Heart right ventricle (tissue), 16 donors: ENCODE data around the gene IMPA2. TPM values are rescaled to one million over a fixed set of nuclear protein-coding genes. Genes with fewer than 3 reads are reported as not detected.

Experiments
- ATAC-seq, 8 donors: fragments of 200-7000 bp; cut with Tn5 transposase; one replicate each; pipeline ENCODE4 v1.9.1; 2020; ENCODE audit warnings: mild to moderate bottlenecking in 8 of 8, moderate library complexity in 8 of 8, moderate number of reproducible peaks in 1 of 8
- DNase-seq, 2 donors: peaks; one replicate each; pipeline ENCODE4 v3.0.0-alpha.2; 2020
- H3K27ac ChIP-seq, 10 donors: fragments of 200-600 bp; sonication (generic) in 2 of 10; one replicate each; pipeline versions ENCODE4 v1.5.0 to v1.8.0; 2020 to 2022; ENCODE audit warnings: mild to moderate bottlenecking in 3 of 10
- H3K27me3 ChIP-seq, 7 donors: fragments of 200-600 bp; one replicate each; pipeline ENCODE4 v1.8.0; 2021 to 2022; ENCODE audit warnings: mild to moderate bottlenecking in 2 of 7
- H3K36me3 ChIP-seq, 9 donors: fragments of 200-600 bp; sonication (generic) in 1 of 9; one replicate each; pipeline versions ENCODE4 v1.5.0 to v1.8.0; 2020 to 2022; ENCODE audit warnings: mild to moderate bottlenecking in 2 of 9
- H3K4me1 ChIP-seq, 9 donors: fragments of 200-600 bp; sonication (generic) in 1 of 9; one replicate each; pipeline versions ENCODE4 v1.5.0 to v1.8.0; 2020 to 2022; ENCODE audit warnings: mild to moderate bottlenecking in 4 of 9
- H3K4me3 ChIP-seq, 10 donors: fragments of 200-600 bp; sonication (generic) in 2 of 10; one replicate each; pipeline versions ENCODE4 v1.5.0 to v1.8.0; 2020 to 2022; ENCODE audit warnings: mild to moderate bottlenecking in 7 of 10, moderate library complexity in 2 of 10
- H3K9me3 ChIP-seq, 11 donors: fragments of 200-600 bp in 10 of 11; sonication (generic) in 2 of 11; one replicate each; pipeline versions ENCODE4 v1.5.0 to v1.8.0; 2013 to 2022; ENCODE audit warnings: mild to moderate bottlenecking in 2 of 11, control low read depth in 1 of 11, moderate library complexity in 1 of 11
- CTCF ChIP-seq, 9 donors: fragments of 200-600 bp; sonication (generic) in 2 of 9; IDR thresholded peaks; one replicate each; pipeline versions ENCODE4 v1.5.0 to v1.8.0; 2021 to 2022; ENCODE audit warnings: antibody characterized with exemption in 9 of 9, mild to moderate bottlenecking in 5 of 9, moderate library complexity in 1 of 9
- WGBS, 2 donors: extraction: QIAGEN DNeasy Blood & Tissue Kit; methylation state at CpG; one replicate each; pipeline ENCODE4 v1.1.7; 2013; ENCODE audit warnings: inconsistent platforms in 1 of 2; 5-methylcytosine and 5-hydroxymethylcytosine counted together
- intact Hi-C, 10 donors: fragments of 100-400 bp; cut with DNase I; formaldehyde crosslinking; loops; one replicate each; pipeline versions ENCODE4 v1.11.1 to v1.14.2; 2022
- polyA plus RNA-seq, 2 donors: library from polyadenylated mRNA; stranded (reverse); fragments of 200-250 nt; gene quantifications; one replicate each; pipeline ENCODE4 v1.2.3, GENCODE V29; 2013
- total RNA-seq, 10 donors: library from RNA; stranded (reverse); fragmentation: NEBNext Ultra II Directional in 3 of 10; extraction: Animal tissue kit (Norgen Biotek cat#: 25700) in 3 of 10; gene quantifications; one replicate each; pipeline versions ENCODE4 v1.2.1 to v1.2.4, GENCODE V29; 2021 to 2023
- donor health status: Arrhythmogenic right ventricular cardiomyopathy.
- donor health status: ischemic (EF 13 %, LVEDD 7.1; RV severe dilation, severe dysfunction).
- donor health status: healthy with polysubstance abuse.
- donor health status: DM: no; HTN: yes; CAD: no.
- donor health status: DM: no; HTN: no; CAD: no.
- donor health status: ischemic (EF 25% LVEDD 6.9; RV normal size, moderate dysfunction).
- donor health status: ischemic (EF 25% LVEDD 5.7; RV mildly dilated, moderate dysfunction).
- donor health status: healthy.
- donor health status: DM: yes; HTN: yes; CAD: no.
- donor health status: Ischemic cardiomyopathy.
- donor health status: ischemic (EF 35%, LVEDD 5.7; RV mildly dilated, moderate dysfunction).
- donor health status: nonischemic (EF 11% LVEDD 7.7; RV severe dilation, severe dysfunction).
- donor health status: DM: yes; HTN: yes; CAD: no.
- donor health status: PGD.
- donor health status: ischemic (EF 29% LVEDD 5.4; RV normal size, mild dysfunction).
- donor health status: nonischemic (EF 23%, LVEDD 6.1; RV moderate dilation, normal function).

IMPA2 gene
- total and polyA plus RNA-seq, 12 donors, result 17.6 to 79.6 (median 32.2) TPM

- TF ChIP-seq CTCF (IDR thresholded peaks at IDR 0.05), result no peak
- no peaks in the 10 kb centered on the region for H3K9me3 ChIP-seq
- intact Hi-C loops, result no loop called here
- H3K4me3 ChIP-seq, result no peak overlapping the region
- ATAC-seq (peak in 1 of 8 donors; percentile 17), DNase-seq (no peak)
- H3K36me3 ChIP-seq, result no peaks in the 10 kb centered on the region
- H3K27ac ChIP-seq, result no peak overlapping the region
- H3K4me1 ChIP-seq, result peaks cover 0 to 30% (median 0%) of the 10 kb centered on the region in 9 donors
- peaks cover 0 to 7% (median 0%) of the 10 kb centered on the region in 7 donors for H3K27me3 ChIP-seq
- WGBS, 2 donors, result 88 to 91% methylated on average over 20 of the region's 20 CpGs
Measured at GRCh38 chr18:12048010-12048826, 66.9 kb downstream of the IMPA2 start.

GRCh38 chr18:12048827-12049175 is 67.5 kb downstream of the IMPA2 start:
- ATAC-seq, result no peak
- H3K36me3 ChIP-seq, result no peaks in the 10 kb centered on the region
- no peak for DNase-seq
- TF ChIP-seq CTCF (IDR thresholded peaks at IDR 0.05), result no peak
- H3K27me3 ChIP-seq, result peaks cover 0 to 7% (median 0%) of the 10 kb centered on the region in 7 donors
- peaks cover 0 to 33% (median 0%) of the 10 kb centered on the region in 9 donors for H3K4me1 ChIP-seq
- no peaks in the 10 kb centered on the region for H3K9me3 ChIP-seq
- H3K27ac ChIP-seq, result no peak overlapping the region
- WGBS, 2 donors, result 64 to 67% methylated on average over 2 of the region's 2 CpGs
- no peak overlapping the region for H3K4me3 ChIP-seq
- intact Hi-C loops, result no loop called here

- peaks cover 0 to 4% (median 0%) of the 10 kb centered on the region in 7 donors for H3K27me3 ChIP-seq
- no peaks in the 10 kb centered on the region for H3K9me3 ChIP-seq
- TF ChIP-seq CTCF (IDR thresholded peaks at IDR 0.05), result no peak
- H3K36me3 ChIP-seq, result no peaks in the 10 kb centered on the region
- 73 to 80% methylated on average over 9 of the region's 9 CpGs for WGBS, 2 donors
- intact Hi-C loops, result no loop called here
- H3K4me3 ChIP-seq, result no peak overlapping the region
- no peak for DNase-seq
- H3K27ac ChIP-seq, result no peak overlapping the region
- peaks cover 0 to 33% (median 0%) of the 10 kb centered on the region in 9 donors for H3K4me1 ChIP-seq
- ATAC-seq, result peak in 1 of 8 donors; percentile 29
Measured at GRCh38 chr18:12049978-12050811, 68.9 kb downstream of the IMPA2 start.

- no peak overlapping the region for H3K27ac ChIP-seq
- peaks cover 0 to 38% (median 0%) of the 10 kb centered on the region in 9 donors for H3K4me1 ChIP-seq
- no peaks in the 10 kb centered on the region for H3K36me3 ChIP-seq
- H3K27me3 ChIP-seq, result no peaks in the 10 kb centered on the region
- ATAC-seq, result no peak
- TF ChIP-seq CTCF (IDR thresholded peaks at IDR 0.05), result no peak
- intact Hi-C loops, result no loop called here
- no peaks in the 10 kb centered on the region for H3K9me3 ChIP-seq
- no peak for DNase-seq
- WGBS, 2 donors, result 70 to 75% methylated on average over 3 of the region's 3 CpGs
- H3K4me3 ChIP-seq, result no peak overlapping the region
Measured at GRCh38 chr18:12052866-12053265, 71.6 kb downstream of the IMPA2 start.
